Panc1 (cell line): Measurements from ENCODE around the gene WWTR1. TPM values are rescaled to one million over a fixed set of nuclear protein-coding genes. Genes with fewer than 3 reads are reported as not detected.

ENCODE experiments used
- ATAC-seq: fragments of 200-7000 bp; cut with Tn5 transposase; 2 replicates; pipeline ENCODE4 v1.9.1; 2020; ENCODE audit warnings: mild to moderate bottlenecking, moderate library complexity
- BruUV-seq: library from RNA; stranded (reverse); fragments of 400-500 nt; replicated peaks from 2 replicates; lab custom pipeline; 2021; lab: Mats Ljungman, UMichigan
- CTCF ChIA-PET: fragments of 300-600 bp; sonication (Branson Sonifier 250); formaldehyde crosslinking; loops from one replicate; lab custom pipeline; 2022; ENCODE audit warnings: antibody characterized with exemption; lab: Charles Lee
- POLR2A ChIA-PET: fragments of 300-600 bp; sonication (Branson Sonifier 250); formaldehyde crosslinking; loops from one replicate; lab custom pipeline; 2022; ENCODE audit warnings: antibody characterized with exemption; lab: Charles Lee
- DNase-seq: peaks from one replicate; pipeline ENCODE4 v3.0.0-alpha.2; 2010; ENCODE audit warnings: low read depth, low spot score
- H3K27ac ChIP-seq: 2 replicates; pipeline ENCODE4 v1.5.1; 2011; ENCODE audit warnings: mild to moderate bottlenecking, low read length, inconsistent platforms
- H3K27me3 ChIP-seq: fragments of 200-500 bp; sonication (Bioruptor generic); 2 replicates; pipeline ENCODE4 v1.6.0; 2014; ENCODE audit warnings: low read length, inconsistent platforms; ENCODE audit not compliant: control insufficient read depth, insufficient read depth
- H3K36me3 ChIP-seq: fragments of 200-500 bp; sonication (Bioruptor generic); 2 replicates; pipeline ENCODE4 v1.5.1; 2014; ENCODE audit warnings: inconsistent platforms, mild to moderate bottlenecking, low read length, moderate library complexity; ENCODE audit not compliant: control insufficient read depth, insufficient read depth
- H3K4me1 ChIP-seq: 2 replicates; pipeline ENCODE4 v1.5.1; 2011; ENCODE audit warnings: inconsistent platforms, mild to moderate bottlenecking, low read length, moderate library complexity; ENCODE audit not compliant: control insufficient read depth, insufficient read depth
- H3K4me3 ChIP-seq, 2 experiments: 2 replicates each; pipeline ENCODE4 v1.5.1; 2011 to 2012; ENCODE audit warnings: low read depth in 2 of 2, low read length in 2 of 2, mild to moderate bottlenecking in 2 of 2, inconsistent platforms in 1 of 2, moderate library complexity in 1 of 2
- H3K9me3 ChIP-seq: fragments of 200-500 bp; sonication (Bioruptor generic); 2 replicates; pipeline ENCODE4 v1.5.1; 2014; ENCODE audit warnings: low read depth, mild to moderate bottlenecking, inconsistent platforms, low read length, moderate library complexity; ENCODE audit not compliant: control insufficient read depth, insufficient read depth
- CTCF ChIP-seq: fragments of 450-650 bp; IDR thresholded peaks from 2 replicates; pipeline ENCODE4 v1.5.1; 2017; ENCODE audit warnings: mild to moderate bottlenecking
- POLR2AphosphoS5 ChIP-seq: IDR thresholded peaks from 2 replicates; pipeline ENCODE4 v1.6.1; 2012; ENCODE audit warnings: mild to moderate bottlenecking, low read depth, low read length, moderate library complexity
- REST ChIP-seq, 2 experiments: IDR thresholded peaks; 2 replicates each; pipeline ENCODE4 v1.6.1; 2011 to 2012; ENCODE audit warnings: low read depth in 2 of 2, control low read depth in 1 of 2, low read length in 1 of 2, mild to moderate bottlenecking in 1 of 2, moderate library complexity in 1 of 2; ENCODE audit not compliant: insufficient read depth in 1 of 2
- SIN3A ChIP-seq: IDR thresholded peaks from 2 replicates; pipeline ENCODE4 v1.6.1; 2012; ENCODE audit warnings: low read depth, mild to moderate bottlenecking, low read length, moderate library complexity, borderline replicate concordance; ENCODE audit not compliant: insufficient read depth
- TCF7L2 ChIP-seq: IDR thresholded peaks from 2 replicates; pipeline ENCODE4 v1.6.1; 2011; ENCODE audit warnings: mild to moderate bottlenecking, low read depth, low read length, inconsistent platforms
- in situ Hi-C: cut with HindIII; loops from 2 replicates; pipeline ENCODE4 v1.10.0; 2016; ENCODE audit warnings: low sequenced_read_pairs, low pct_unique_long_range_greater_than_20kb
- intact Hi-C: fragments of 100-400 bp; cut with micrococcal nuclease; formaldehyde crosslinking; loops from one replicate; pipeline ENCODE4 v1.10.0; 2022; ENCODE audit not compliant: unreplicated experiment
- total RNA-seq: library from RNA; stranded (reverse); gene quantifications from one replicate; pipeline ENCODE4 v1.2.1, GENCODE V29; 2021; ENCODE audit not compliant: unreplicated experiment

WWTR1 gene
- total RNA-seq, 1 experiment from 2014 or later: 298 TPM

- no peaks in the 10 kb centered on the region for H3K9me3 ChIP-seq
- BruUV-seq: no TSS peak
- peaks cover 56% of the 10 kb centered on the region for H3K4me1 ChIP-seq
- H3K36me3 ChIP-seq: peaks cover 42% of the 10 kb centered on the region
- H3K27ac ChIP-seq: peak overlapping the region; percentile 98
- ChIA-PET POLR2A (no interaction called here), CTCF (no interaction called here)
- H3K4me3 ChIP-seq: no peak overlapping the region
- in situ Hi-C loops (no loop called here), intact Hi-C loops (no loop called here)
- H3K27me3 ChIP-seq: no peaks in the 10 kb centered on the region
- ATAC-seq: no peak
- TF ChIP-seq REST (IDR thresholded peaks at IDR 0.05; ENCODE audit: insufficient read depth in 1 of 2, low read depth in 2 of 2, low read length in 1 of 2) (no peak), SIN3A (no peak), CTCF (no peak), TCF7L2 (no peak), POLR2AphosphoS5 (no peak)
- DNase-seq: no peak
Observed at GRCh38 chr3:149516920-149517319, 140.9 kb downstream of the WWTR1 start.

GRCh38 chr3:149515249-149515648 lies 142.6 kb downstream of the WWTR1 start:
- intact Hi-C loops (no loop called here), in situ Hi-C loops (no loop called here)
- ChIA-PET POLR2A (no interaction called here), CTCF (no interaction called here)
- 0 out of 2 replicates have a peak, but pooled peaks have one; percentile 4 for ATAC-seq
- DNase-seq: no peak
- TF ChIP-seq POLR2AphosphoS5: no peak
- no peak for TF ChIP-seq SIN3A
- no peak for TF ChIP-seq TCF7L2
- TF ChIP-seq REST (IDR thresholded peaks at IDR 0.05; ENCODE audit: insufficient read depth in 1 of 2, low read depth in 2 of 2, low read length in 1 of 2): no peak
- no peak for TF ChIP-seq CTCF
- Histone ChIP-seq H3K27me3 (no peaks in the 10 kb centered on the region), H3K36me3 (peaks cover 33% of the 10 kb centered on the region), H3K4me3 (no peak overlapping the region), H3K9me3 (no peaks in the 10 kb centered on the region), H3K27ac (peak overlapping the region; percentile 98), H3K4me1 (peaks cover 55% of the 10 kb centered on the region)
- no TSS peak for BruUV-seq
